ENCODE measurements around the gene RAD51B.

GRCh38 chr14:68297039-68297438, 477.5 kb downstream of the RAD51B start:
- TF ChIP-seq EP300 (IDR thresholded peaks at IDR 0.05) = no peak
- TF ChIP-seq CTCF (IDR thresholded peaks at IDR 0.05) = no peak
- no peak for TF ChIP-seq POLR2A (IDR thresholded peaks at IDR 0.05)
- no peak for TF ChIP-seq POLR2AphosphoS5 (IDR thresholded peaks at IDR 0.05)
